Kidney epithelial cell (primary cell): ENCODE data around the gene SIGLEC9. TPM values are rescaled to one million over a fixed set of nuclear protein-coding genes. Genes with fewer than 3 reads are reported as not detected.

Source experiments
- DNase-seq: peaks from one replicate; pipeline ENCODE4 v3.0.0-alpha.2; 2010; ENCODE audit warnings: low read depth
- H3K27me3 ChIP-seq: 2 replicates; pipeline ENCODE4 v1.6.0; 2011; ENCODE audit warnings: low read length; ENCODE audit not compliant: control insufficient read depth, insufficient read depth
- H3K36me3 ChIP-seq: 2 replicates; pipeline ENCODE4 v1.5.1; 2011; ENCODE audit warnings: low read length; ENCODE audit not compliant: control insufficient read depth, insufficient read depth
- H3K4me3 ChIP-seq: 2 replicates; pipeline ENCODE4 v1.5.1; 2011; ENCODE audit warnings: low read depth, mild to moderate bottlenecking, control low read depth, low read length
- total RNA-seq: library from RNA; depleted of rRNA; stranded (reverse); fragments of >200 nt; gene quantifications from 2 replicates; pipeline ENCODE4 v1.2.3, GENCODE V29; 2015
- TF ChIP-seq, protein P1 (sequence below): IDR thresholded peaks from 2 replicates; pipeline ENCODE4 v1.5.1; 2011; ENCODE audit warnings: mild to moderate bottlenecking, moderate library complexity, low read length, control low read depth, inconsistent platforms; ENCODE audit not compliant: insufficient read depth, poor library complexity, severe bottlenecking

Gene SIGLEC9
- total RNA-seq, 1 donor from 2014 or later: 0.13 TPM

DNA sequence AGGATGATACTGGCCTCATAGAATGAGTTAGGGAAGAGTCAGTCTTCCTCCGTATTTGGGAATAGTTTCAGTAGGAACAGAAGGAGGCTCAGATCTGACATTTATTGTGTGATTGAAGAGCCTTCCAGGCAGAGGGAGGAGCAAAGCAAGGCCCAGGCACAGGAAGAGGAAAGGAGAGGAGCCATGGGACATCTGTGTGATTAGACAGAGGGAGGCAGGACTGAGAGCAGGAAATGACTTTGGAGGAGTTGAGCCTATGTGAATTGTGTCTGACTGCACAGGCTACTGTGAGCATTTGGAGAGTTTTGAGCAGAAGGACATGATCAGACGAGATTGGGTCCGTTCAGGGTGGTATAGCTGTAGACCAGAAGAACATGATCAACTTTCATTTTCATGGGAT is 25.9 kb downstream of the SIGLEC9 start:
- TF ChIP-seq, protein P1, sequence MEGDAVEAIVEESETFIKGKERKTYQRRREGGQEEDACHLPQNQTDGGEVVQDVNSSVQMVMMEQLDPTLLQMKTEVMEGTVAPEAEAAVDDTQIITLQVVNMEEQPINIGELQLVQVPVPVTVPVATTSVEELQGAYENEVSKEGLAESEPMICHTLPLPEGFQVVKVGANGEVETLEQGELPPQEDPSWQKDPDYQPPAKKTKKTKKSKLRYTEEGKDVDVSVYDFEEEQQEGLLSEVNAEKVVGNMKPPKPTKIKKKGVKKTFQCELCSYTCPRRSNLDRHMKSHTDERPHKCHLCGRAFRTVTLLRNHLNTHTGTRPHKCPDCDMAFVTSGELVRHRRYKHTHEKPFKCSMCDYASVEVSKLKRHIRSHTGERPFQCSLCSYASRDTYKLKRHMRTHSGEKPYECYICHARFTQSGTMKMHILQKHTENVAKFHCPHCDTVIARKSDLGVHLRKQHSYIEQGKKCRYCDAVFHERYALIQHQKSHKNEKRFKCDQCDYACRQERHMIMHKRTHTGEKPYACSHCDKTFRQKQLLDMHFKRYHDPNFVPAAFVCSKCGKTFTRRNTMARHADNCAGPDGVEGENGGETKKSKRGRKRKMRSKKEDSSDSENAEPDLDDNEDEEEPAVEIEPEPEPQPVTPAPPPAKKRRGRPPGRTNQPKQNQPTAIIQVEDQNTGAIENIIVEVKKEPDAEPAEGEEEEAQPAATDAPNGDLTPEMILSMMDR: no peak
- H3K36me3 ChIP-seq: no peaks in the 10 kb centered on the region
- H3K27me3 ChIP-seq: no peaks in the 10 kb centered on the region
- DNase-seq: no peak
- no peak overlapping the region for H3K4me3 ChIP-seq

DNA sequence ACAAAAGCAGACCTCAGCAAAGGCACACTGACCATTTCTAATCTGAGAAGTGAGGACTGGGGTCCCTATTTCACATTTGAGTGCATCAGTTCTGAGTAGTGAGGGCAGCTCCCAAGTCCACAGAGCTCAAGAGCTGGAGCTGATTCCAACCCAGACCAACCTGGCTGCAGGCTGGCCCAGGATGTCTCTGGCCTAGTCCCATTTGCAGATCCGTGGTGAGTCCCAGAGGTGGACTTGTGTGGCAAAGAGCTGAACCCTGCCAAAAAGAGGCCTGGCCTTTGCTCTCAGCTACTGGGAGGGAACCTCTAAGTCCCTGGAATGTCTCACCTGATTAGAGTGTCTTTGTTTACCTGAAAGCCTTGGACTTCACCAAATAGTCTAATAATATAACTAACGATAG is 32.0 kb downstream of the SIGLEC9 start:
- no peak overlapping the region for H3K4me3 ChIP-seq
- TF ChIP-seq, protein P1: no peak
- no peak for DNase-seq
- no peaks in the 10 kb centered on the region for H3K36me3 ChIP-seq
- H3K27me3 ChIP-seq: no peaks in the 10 kb centered on the region

DNA sequence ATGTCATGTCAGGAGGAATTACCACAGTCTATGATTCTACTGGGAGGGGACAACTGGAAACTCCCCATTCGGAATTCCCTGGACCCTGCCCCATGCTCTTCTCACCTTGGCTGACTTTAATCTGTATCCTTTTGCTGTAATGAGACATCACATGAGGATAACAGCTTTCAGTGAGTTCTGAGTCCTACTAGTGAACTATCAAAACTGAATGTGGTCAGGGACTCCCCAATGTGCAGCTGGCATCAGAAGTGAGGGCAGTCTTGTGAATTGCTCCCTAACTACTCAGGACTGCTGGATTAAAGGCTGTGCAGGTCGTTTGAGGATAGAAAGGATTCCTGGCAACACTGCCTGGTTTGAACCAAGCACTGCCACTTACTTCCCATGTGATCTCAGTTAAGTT is 32.6 kb downstream of the SIGLEC9 start:
- no peak for DNase-seq
- Histone ChIP-seq H3K36me3 (no peaks in the 10 kb centered on the region), H3K4me3 (no peak overlapping the region), H3K27me3 (no peaks in the 10 kb centered on the region)
- TF ChIP-seq, protein P1: no peak

DNA sequence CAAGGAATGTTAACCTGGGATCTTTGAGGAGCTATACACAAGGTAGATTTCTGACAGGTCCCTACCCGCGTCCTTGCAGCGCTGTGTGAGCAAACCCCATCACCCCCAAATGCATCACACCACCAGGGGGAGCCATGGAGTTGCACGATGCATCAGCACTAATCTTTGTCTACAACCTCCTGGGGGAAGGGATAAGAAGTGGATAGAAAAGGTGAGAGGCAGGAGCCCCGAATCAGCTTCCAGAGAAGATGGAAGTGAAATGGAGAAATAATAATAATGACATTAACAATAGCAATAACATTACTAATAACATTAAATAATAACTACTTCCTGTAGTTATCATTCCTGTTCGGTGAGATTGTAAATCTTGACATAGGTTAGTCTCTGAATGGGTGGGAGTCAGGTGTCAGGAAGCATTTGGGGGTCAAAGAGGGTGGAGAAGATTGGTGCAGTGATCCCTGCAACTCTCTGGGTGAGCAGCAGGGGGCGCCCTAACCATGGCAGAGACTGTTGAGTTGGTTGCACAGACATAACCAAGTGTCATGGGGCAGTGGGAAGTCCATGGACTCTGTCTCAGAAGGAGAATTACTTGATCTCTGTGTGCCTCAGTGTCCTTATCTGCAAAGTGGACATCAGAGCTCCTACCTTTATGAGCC is 33.9 kb downstream of the SIGLEC9 start:
- H3K4me3 ChIP-seq: no peak overlapping the region
- no peak for DNase-seq
- H3K27me3 ChIP-seq: no peaks in the 10 kb centered on the region
- H3K36me3 ChIP-seq: no peaks in the 10 kb centered on the region
- TF ChIP-seq, protein P1: peak; percentile 67

DNA sequence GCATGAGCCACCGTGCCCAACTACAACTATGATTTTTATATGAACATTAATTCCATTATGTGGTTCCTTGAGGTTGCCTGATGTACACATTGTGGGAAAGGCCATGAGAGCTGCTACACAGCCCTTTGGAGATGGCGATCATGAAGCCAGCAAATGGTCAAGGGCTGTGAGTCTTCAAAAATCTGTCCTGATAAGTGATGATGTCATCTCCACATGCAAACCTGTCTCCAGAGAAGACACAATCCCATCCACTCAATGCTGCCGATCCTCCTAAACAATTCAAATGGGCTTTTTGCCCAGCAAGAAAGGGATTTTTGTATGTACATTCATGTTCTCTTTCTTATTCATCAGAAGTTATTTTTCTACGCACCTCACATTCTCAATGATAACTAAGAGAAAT is 35.0 kb downstream of the SIGLEC9 start:
- no peaks in the 10 kb centered on the region for H3K36me3 ChIP-seq
- no peak overlapping the region for H3K4me3 ChIP-seq
- DNase-seq: no peak
- TF ChIP-seq, protein P1: no peak
- H3K27me3 ChIP-seq: no peaks in the 10 kb centered on the region

DNA sequence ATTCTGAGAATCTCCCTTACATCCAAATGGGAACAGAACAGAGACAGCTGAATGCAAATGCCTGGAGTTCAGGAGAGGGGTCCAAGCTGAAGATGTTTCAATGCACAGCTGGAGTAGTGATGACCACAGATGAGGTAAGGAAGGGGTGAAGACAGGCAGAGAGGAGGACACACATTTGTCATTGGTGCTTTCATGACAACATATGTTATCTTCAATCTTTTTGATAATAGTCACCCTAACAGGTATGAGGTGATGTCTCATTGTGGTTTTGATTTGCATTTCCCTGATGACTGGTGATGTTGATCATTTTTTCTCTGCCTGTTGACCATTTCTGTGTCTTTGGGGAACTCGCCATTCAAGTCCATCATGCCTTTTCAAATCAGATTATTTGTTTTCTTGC is 36.6 kb downstream of the SIGLEC9 start:
- Histone ChIP-seq H3K36me3 (no peaks in the 10 kb centered on the region), H3K27me3 (no peaks in the 10 kb centered on the region), H3K4me3 (no peak overlapping the region)
- no peak for DNase-seq
- TF ChIP-seq, protein P1: no peak
